HL-60 (cell line): ENCODE data around the gene CFAP210.

Experiments used
- CTCF ChIP-seq: IDR thresholded peaks from one replicate; pipeline ENCODE4 v1.5.1; 2011; ENCODE audit warnings: low read length, control low read depth, inconsistent platforms; ENCODE audit not compliant: insufficient read depth
- POLR2AphosphoS5 ChIP-seq: IDR thresholded peaks from 2 replicates; pipeline ENCODE4 v1.6.1; 2012; ENCODE audit warnings: low read depth
- SPI1 ChIP-seq: IDR thresholded peaks from 2 replicates; pipeline ENCODE4 v1.6.1; 2012; ENCODE audit warnings: low read depth, mild to moderate bottlenecking, borderline replicate concordance

GRCh38 chr2:169672406-169672805, 21.8 kb downstream of the CFAP210 start:
- TF ChIP-seq CTCF (no peak), POLR2AphosphoS5 (no peak), SPI1 (no peak)
